Glomerular visceral epithelial cell (primary cell): ENCODE data around the gene LIG1.
A peak's percentile ranks its signal among the peaks of the same experiment; 100 is the strongest.

Source experiments
- DNase-seq: peaks from one replicate; pipeline ENCODE4 v3.0.0-alpha.2; 2016; ENCODE audit errors: extremely low spot score

LIG1 gene

DNA sequence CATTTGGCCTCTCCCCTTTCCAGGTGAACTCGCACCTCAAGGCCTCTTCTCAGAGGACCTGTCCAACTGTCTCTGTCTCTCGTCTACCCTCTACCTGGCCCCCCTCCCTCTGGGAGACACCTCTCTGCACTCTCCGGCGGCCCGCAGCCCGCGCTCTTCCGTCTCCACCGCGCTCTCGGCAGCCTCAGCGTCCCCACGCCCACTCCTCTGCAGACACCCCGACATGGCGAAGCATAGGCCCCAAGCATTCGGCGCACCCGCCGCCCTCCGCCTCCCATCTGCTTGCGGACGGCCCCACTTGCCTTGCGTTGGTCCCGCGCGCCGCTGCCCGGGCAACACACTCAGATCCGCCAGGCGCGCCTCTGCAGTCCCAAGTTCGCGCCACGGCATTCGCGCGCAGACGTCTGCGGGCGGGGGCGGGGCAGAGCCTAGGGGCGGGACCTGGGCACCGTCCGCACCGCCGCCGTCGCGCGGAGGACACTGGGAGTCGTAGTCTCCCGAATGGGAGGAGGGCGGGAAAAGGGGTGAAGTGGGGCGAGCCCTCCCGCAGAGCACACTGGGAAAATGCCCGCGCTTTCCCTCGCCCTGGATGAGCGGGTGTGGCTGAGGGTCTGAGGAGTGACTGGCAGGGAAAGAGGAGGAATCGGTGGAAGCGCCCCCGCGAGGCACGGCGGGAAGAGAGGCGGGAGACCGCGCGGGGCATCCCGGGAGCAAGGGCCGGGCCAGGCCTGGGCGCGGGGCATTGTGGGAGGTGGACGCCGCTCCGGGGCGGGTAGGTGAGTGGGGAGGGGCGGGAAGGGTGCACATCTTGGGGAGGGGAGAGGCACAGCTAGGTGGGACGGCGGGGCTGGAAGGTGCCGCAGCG lies at the start of gene LIG1, which contains the start of gene ZSWIM9:
LIG1 (minus strand) TSS at position 406 of the 865 bp plus-strand sequence. CDS start 4,778 bp downstream, outside the sequence.
ZSWIM9 (plus strand) TSS at position 742 of the 865 bp plus-strand sequence. CDS start 1,123 bp downstream, outside the sequence.
- DNase-seq: peak; percentile 97

DNA sequence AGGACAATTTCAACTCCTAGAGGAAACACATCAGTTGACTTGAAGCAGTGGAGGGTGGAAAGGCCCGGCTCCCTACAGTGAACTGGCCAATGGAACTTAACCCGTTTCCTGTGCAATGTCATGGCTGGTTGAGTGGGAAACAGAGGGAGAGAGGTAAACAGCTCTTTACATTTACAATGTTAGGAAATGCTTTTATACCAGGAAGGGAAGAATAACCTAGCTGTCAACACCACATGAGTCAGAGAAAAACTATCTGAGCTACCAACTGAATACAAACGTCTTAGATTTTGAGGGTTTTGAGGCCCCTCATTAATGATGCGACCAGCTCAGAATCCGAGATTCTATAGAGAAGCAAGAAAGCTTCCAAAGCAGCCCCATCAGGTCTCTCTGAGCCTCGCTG lies 48.9 kb upstream of the LIG1 start:
- peak; percentile 33 for DNase-seq

DNA sequence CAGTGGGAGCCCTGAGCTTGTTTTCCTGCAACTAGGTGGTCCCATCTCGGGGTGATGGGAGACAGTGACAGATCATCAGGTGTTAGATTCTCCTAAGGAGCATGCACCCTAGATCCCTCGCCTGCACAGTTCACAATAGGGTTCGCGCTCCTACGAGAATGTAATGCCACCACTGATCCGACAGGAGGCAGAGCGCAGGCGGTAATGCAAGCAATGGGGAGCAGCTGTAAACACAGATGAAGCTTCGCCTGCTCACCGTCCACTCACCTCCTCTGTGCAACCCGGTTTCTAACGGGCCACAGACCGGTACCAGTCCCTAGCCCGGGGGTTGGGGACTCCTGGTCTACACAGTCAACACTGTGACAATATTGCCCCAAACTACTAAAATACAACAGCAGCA lies 46.8 kb upstream of the LIG1 start:
- DNase-seq: no peak

DNA sequence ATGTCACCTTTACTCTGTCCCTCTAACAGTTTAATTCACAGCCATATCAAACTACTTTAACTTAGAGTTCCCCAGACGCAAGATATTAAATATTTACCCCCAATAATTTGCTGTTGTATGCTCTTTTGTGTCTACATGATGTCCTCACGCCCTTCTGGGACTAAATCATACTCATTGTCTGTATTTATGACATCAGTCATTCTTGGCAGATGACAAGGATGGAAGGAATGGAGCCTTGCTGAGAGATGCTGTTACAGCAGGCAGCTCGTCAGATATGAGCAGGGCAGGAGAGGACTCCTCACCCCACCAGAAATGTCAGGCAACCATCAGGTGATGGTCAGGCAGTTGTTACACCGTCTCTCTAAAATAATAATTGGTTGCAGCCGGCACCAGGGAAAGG lies 43.8 kb upstream of the LIG1 start:
- no peak for DNase-seq

DNA sequence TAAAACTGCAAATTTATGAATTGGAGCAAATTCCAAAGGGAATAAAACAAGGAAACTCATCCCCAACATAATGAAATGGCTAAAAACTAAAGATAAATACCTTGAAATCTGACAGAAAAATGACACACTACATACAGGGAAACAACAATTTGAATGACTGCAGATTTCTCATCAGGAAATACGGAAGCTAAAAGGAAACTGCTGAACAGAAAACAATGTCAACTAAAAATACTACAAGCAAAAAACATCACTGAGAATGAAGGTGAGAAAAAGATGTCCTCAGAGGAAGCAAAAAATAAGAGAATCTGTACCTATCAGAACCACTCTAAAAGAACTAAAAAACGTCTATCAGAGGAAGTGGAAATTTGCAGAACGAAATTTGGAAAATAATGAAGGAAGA lies 39.9 kb upstream of the LIG1 start:
- DNase-seq: no peak

DNA sequence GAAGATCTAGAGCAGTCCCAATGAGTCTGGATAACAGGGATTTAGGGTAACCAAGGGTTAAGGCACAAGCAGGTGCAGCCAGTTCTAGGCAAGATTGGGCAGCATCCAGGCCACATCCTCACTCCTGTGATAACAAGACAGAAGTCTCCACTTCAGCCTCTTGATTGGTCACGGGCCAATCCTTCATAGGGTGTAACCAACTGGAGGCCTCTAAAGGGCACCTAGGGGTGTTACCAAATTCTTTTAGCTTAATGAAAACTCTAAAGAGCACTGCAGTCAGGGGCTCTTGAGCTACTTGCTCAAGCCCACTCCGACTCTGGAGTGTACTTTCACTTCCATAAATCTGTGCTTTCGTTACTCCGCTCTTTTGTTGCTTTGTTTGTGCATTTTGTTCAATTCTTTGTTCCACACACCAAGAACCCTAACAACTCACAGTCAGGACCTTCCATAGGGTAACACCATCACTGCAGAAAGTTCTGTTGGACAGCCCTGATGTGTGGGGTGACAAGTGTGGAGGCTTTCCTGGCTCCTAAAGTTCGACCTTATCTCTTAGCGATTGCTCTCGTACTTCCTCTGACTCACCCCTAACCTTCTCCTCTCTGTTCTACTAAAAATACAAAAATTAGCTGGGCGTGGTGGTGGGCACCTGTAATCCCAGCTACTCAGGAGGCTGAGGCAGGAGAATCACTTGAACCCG lies 36.4 kb upstream of the LIG1 start:
- no peak for DNase-seq

DNA sequence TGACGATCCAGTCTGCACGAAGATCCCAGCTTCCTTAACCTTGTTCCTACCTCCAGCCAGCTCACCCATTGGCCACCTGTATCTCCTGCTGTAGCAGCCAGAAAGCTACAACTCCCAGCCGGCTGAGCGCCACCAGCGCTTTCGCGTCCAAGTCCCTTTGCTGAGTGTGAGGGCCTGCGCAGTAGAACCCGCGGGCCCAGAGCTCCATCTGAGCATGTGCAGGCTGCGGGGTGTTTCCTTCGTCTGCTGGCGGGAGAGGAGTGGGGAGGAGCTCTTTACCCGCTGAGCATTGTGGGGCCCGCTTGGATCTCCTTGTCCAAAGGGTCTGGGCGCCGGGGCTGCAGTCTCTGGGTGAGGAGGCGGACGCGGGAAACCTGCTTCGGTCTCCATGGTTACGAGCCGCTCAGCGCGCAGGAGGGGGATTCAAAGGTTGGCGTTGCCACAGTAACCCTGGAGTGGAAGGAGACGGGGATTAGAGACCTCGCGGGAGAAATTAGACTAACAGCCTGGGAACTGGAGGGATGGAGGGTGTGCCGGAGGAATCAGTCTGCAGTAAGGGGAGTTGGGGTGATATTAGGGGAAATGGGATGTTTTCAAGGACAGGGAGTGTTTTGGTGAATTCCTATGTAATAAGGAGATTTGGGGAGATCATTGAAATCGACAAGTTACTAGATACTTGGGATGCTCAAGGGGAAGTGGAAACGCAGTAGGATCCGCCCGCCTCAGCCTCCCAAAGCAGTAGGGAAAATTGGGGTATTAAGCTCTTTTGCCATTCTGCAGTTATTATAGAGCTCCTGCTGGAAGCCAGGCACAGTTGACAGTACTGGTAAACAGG lies 33.9 kb upstream of the LIG1 start:
- peak; percentile 99 for DNase-seq

DNA sequence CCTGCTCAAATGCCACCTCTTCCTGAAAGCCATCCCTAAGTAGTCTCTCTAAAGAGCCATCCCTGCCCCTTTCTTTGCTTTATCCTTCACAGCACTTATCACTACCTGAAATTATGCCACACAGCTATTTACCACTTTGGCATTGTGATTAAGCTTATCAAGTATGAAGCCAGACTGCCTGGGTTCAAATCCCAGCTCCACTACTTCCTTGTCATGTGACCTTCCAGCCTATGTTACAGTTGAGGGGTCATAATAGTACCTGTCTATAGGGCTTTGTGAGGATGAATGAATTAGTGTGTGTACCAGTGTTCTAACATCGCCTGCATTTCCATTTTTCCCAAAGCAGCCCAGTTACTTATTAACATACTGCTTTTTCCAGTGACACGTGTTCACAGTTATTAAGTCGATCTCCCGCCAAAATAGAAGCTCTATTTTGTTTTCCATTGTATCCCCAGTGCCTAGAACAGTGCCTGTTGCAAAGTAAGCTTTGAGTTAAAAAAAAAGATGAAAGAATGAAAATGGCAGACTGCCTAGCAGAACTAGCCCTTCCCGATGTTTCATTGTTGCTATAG lies 33.2 kb upstream of the LIG1 start:
- DNase-seq: no peak

DNA sequence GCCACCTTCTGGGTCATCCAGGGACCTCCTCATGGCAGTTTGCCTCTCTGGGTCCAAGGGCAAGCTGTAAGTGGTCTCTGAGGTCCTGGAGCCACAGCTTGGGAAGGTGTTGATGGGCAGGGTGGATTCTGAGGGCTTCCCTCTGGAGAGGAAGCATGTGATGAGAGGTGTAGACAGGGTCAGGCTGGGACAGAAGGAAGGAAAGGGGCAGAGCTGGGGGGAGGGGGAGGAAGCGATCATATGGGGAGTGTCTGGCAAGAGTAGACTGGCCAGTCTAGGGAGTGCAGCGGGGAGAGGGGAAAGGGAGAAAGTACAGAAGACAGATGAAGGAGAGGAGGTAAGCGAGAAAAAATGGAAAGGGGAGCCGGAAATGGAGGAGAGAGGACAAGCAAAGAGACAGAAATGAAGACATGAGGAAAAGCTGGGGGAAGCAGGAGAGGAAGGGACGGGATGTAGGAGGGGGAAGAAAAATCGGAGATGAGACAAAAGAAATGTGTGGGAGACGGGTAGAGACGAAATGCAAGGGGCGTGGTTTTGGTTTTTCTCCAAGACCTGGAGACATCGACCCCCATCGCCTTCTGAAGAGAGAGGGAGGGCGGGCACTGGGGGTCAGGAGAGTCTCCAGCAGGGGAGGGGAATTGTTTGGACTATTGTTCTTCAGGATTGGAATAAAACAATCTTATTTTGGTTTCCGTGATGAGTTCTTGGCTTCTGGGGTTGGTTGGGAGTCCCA lies 27.0 kb upstream of the LIG1 start:
- DNase-seq: no peak

DNA sequence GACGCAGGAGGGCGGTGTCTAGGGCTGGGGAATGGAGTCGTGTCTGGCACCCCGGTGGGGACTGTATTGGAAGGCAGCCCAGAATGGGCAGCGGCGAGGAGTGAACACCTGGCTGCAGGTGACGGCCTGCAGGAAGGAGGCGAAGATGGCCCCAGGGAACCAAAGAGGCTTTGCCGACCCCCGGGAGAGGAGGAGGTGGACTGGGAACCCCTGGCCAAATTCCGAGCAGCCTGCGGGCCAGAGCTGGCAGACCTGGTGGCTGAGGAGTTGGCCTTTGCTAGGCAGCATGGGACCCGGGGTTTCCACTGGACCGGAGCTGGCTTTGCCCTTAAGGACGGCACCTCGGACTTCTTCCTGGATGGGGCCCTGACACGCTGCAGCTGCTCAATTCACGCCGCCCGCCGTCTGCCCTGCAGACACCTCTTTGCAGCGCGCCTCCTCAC lies 26.2 kb upstream of the LIG1 start:
- DNase-seq: no peak

DNA sequence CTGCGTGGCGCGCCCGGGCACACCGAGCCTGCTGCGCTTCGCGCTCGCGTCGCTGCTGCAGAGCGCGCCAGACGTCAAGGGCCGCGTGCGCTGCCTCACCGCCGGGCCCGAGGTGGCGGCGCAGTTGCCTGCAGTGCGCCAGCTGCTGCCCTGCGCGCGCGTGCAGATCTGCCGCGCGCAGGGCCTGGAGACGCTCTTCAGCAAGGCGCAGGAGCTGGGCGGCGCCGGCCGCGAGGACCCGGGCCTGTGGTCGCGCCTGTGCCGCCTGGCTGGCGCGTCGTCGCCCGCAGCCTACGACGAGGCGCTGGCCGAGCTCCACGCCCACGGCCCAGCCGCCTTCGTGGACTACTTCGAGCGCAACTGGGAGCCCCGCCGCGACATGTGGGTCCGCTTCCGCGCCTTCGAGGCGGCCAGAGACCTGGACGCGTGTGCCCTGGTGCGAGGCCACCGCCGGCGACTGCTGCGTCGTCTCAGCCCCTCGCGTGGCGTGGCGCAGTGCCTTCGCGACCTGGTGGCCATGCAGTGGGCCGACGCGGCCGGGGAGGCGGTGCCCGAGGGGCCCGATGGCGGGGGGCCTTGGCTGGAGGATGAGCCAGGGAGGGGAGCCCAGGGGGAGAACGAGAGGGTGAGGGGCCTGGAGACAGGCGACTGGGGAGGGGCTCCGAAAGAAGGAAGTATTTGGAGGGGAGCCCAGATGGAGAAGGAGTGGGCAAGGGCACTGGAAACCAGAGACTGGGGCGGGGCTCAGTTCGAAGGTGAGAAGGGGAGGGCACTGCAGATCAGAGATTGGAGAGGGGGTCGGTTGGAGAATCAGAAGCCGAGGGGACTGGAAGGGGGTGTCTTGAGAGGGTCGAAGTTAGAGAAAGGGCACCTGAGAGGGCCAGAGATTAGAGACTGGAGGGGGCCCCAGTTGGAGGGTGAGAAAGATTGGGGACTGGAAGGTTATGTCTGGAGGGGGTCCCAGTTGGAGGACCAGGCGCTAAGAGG lies 25.0 kb upstream of the LIG1 start:
- no peak for DNase-seq

DNA sequence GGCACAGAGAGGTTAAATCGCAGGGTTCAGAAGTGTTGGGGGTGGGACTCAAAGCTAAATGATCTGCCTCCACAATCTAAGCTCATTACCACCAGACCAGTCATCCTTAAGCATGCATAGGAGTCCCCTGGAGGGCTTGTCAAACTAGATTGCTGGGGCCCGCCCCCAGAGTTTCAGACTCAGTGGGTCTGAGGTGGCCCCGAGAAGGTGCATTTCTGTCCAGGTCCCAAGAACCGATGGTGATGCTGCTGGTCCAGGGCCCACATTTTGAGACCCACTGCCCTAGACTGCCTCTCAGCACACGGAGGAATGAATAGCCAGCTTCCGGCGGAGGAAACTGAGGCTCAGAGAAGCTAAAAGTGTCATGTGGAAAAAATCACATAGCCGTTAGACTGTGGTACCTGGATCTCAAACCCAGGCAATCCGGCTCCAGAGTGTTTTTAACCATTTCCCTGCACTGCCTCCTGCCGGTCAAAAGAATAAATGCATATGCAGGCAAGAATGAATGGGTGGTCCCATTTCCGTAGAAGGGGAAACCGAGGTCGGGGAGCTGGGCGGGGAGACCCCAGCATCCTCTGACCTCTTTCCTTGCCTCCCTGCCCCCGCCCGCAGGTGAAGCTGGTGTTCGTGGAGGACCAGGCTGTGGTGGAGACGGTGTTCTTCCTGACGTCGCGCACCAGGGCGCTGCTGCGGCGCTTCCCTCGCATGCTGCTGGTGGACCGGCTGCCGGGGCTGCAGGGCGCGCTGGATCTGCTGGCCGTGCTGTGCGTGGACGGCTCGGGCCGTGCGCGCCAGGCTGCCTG lies 24.1 kb upstream of the LIG1 start:
- DNase-seq: no peak

DNA sequence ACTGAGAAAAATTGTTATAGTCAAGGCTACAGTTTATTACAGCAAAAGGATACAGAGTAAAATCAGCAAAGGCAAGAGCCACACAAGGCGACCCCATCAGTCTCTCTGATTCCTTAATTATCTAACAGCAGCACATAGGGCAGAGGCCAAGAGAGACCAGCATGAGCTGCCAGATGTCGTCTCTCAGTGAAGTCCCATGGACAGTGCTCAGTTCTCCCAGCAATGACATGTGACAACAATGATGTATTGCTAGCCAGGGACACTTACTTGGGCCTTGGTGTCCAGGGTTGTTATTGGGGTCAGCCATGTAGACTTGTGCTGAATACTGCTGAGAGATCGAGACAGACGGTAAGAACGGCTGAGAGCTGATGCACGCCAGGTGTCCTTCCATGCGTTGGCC lies 22.6 kb upstream of the LIG1 start:
- DNase-seq: no peak

DNA sequence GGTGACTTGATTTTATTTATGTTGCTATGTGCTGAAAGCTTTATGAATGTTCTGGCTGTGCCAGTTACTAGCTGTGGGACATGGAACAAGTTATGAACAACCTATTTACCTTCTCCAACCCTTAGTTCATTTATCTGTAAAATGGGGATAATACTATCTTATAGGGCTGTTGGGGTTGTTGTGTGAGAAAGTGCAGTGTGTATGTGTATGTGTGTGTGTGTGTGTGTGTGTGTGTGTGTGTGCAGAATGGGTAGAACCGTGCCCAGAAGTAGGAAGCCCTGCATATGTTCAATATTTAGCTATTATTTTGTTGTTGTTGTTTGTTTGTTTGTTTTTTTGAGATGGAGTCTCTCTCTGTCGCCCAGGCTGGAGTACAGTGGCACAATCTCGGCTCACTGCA lies 20.7 kb upstream of the LIG1 start:
- DNase-seq: no peak

DNA sequence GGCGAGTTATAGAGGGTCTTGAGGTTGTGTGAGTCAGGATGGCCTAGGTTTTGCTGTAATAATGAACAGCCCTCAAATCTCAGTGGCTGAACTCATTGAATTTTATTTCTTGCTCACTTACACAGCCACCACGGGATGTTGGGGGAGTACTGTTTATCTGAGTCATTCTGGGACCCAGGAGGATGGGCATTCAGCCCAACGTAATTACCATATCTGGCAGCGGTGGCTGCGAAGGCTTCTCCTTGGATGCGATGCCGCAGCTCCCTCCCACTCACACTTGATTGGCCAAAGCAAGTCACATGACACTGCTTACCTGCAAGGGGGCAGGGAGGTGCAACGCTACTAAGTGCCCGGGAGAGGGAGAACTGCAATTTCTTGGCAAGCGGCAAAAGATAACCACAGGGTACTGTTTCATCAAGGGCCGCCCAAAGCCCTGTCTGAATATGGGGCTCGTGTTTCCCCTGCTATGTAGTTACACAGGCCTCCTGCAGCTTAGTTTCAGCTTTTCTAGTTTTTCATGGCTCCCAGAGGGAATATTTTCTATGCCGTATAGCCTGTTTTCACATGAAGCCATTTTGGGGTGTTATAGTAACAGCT lies 20.2 kb upstream of the LIG1 start:
- DNase-seq: no peak

DNA sequence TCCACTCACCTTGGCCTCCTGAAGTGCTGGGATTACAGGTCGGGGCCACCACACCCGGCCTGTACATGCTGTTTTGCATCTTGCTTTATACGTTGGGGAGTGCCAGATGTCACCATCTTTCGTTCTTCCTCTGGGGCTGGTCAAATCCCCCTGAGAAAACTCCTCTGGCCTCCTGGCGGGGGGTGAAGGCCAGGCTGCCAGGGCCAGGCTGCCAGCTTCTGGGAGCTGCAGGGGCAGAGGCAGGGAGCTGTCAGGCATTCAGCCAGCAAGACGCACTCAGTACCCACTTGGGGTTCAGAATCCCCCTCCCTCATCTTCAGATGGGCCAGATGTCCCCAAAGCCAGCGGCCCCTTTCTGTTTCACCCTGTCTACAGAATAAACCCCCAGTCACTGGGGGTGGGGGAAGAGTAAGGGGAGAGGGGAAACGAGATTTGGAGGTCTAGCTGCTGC lies 16.4 kb upstream of the LIG1 start:
- DNase-seq: no peak

DNA sequence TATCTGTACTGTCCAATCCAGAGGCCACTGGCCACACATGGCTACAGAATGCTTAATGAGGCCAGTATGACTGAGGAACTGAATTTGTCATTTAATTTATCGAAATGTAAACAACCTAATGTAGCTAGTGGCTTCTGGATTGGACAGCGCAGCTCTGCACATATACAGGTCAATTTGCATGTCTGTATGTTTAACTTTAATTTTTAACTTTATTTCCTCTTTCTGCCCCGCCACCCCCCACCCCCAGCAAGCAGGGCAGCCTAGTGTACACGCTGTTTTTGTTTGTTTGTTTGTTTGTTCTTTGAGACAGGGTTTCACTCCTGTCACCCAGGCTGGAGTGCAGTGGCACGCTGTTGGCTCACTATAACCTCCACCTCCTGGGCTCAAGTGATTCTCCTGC lies 15.9 kb upstream of the LIG1 start:
- no peak for DNase-seq

DNA sequence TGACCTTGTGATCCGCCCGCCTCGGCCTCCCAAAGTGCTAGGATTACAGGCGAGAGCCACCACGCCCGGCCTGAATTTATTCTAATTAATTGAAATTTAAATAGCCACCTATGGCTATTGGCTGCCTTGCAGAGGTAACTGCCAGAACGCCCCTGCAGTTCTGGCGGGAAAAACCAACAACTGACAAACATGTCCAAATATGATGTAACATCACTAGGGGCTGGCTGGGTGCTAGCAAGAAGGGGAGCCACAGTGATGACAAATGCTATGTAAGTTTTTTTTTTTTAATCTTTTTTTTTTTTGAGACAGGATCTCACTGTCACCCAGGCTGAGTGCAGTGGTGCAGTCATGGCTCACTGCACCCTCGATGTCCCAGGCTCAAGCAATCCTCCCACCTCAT lies 13.2 kb upstream of the LIG1 start:
- no peak for DNase-seq

DNA sequence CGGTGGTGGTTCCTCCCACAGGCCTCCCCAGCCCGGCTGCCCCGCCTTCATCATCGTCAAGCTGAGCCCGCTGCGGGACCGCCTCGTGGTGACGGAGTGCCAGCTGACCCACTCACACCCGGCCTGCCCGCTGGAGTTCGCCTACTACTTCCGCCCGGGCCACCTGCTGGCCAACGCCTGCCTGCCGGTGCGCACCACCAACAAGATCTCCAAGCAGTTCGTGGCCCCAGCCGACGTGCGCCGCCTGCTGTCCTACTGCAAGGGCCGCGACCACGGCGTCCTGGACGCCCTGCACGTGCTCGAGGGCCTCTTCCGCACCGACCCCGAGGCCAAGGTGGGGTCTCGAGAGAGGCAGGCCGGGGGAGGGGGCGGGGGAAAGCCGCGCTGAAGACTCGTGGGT lies 12.3 kb upstream of the LIG1 start:
- DNase-seq: no peak
